Dedifferentiated amniotic fluid mesenchymal stem cell (primary cell): ENCODE results near the gene BCL11B.

ENCODE experiments used
- DNase-seq: peaks from one replicate; pipeline ENCODE4 v3.0.0-alpha.2; 2016; ENCODE audit errors: extremely low spot score

Gene BCL11B

DNA sequence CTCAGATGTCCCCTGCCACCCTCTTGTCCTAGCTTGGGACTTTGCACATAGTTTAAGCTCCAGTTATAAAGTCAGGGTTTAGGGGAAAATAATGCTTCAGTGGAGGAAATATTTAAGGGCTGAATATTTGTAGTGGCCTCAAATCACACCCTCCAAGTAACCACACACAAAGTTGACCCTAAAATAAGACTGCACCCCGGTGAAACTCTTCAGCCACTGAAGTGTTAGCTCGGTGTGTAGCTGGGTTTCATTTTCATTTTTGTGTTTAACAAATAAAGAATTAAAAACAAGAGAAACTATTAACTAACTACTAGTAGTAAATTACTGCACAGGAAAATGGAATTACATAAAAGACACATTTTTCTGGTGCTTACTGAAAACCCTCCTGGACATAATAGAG lies 14.8 kb upstream of the BCL11B start:
- DNase-seq = no peak

DNA sequence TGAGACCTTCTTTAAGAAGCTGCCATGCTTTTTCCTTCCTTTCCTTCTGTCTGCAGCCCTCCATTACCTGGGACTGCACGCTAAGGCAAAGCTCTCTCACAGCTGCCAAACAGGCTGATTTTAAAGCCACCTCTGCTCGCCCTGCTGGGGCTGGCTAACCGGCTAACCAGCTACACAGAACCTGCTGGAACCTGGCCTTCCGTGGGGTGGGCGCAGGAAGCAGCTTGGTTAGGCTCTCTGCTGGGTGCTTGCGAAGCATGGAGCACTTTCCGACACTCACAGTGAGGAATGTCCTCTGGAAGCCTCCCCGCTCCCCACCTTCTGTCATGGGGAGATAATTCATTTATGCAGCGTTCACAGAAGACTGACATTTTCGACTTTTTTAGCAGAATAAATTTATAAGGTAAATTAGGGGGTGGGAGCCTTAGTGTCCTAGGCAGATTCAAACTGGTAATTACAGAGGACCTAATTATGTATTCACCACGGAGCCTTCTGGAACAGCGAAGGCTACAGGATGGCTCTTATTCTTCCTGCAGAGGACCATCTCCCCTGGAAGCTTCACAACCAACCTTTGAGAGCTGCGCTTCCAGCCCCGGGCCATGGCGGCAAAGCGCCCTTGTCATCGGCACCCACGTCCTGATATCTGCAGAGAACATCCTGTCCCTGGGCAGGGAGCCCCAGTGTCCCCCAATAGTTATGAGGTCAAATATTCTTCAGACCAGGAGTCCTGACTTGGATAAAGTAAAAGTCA lies 12.4 kb upstream of the BCL11B start:
- DNase-seq = no peak

DNA sequence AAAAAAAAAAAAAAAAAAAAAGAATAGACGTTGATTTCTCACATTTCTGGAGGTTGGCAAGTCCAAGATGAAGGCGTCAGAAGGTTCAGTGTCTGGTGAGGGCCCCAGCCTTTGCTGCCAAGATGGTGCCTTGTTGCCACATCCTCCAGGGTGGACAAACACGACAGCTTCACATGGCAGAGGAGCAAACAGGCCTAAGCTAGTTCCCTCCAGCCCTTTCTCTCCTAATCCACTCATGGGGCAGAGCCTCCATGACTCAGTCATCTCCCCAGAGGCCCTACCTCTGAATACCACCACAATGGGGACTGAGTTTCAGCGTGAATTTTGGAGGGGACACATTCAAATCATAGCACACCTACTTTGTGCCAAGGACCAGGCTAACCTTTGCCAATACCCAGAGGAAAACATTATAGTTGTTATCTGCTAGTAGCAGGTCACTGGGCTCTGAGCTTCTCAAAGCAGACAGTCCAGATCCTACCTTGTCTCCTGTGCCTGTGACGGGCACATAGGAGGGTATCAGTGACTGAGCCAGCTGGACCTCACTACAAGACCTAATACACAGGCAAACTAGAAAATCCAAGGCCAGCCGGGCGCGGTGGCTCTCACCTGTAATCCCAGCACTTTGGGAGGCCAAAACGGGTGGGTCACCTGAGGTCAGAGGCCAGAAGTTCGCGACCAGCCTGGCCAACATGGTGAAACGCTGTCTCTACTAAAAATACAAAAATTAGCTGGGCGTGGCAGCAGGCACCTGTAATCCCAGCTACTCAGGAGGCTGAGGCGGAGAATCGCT lies 10.5 kb upstream of the BCL11B start:
- no peak for DNase-seq

- no peak for DNase-seq
These were observed 9.4 kb upstream of the BCL11B start for GRCh38 chr14:99281396-99281795.

- no peak for DNase-seq
These were observed 8.9 kb upstream of the BCL11B start for GRCh38 chr14:99280852-99281251.

DNA sequence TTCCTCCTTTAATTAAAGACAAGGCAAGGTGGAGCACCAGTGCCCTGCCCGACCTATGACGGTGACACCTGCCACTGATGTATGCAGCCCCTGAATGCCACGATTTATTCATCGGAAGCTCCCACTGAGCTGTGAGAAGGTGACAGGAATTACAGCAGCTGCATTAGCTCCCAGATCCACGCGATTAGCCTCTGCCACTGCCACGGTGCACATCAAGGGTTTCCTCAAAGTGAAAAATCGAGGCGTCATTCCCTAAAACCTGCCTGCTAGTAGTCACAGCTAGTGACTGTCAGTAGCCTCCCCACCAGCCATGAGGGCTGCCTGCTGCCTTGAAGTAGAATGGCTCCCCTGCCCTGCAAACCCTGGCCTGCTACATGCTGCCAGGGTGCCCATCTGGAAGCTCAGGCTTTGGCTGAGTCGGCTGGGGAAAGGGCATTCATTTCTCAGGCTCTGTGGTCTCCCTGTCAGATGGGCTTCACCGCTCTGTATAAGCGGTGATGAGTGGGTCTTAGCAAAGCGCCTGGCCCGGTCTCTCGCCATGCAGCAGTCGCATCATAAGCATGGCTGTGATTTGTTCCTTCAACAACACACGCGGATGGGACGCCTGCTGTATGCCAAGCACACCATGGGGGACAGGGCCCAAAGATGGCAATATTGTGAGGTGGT lies 8.2 kb upstream of the BCL11B start:
- DNase-seq = no peak

- no peak for DNase-seq
These were observed 6.8 kb upstream of the BCL11B start for GRCh38 chr14:99278836-99279235.

GRCh38 chr14:99277530-99277929 lies 5.5 kb upstream of the BCL11B start:
- DNase-seq = no peak

DNA sequence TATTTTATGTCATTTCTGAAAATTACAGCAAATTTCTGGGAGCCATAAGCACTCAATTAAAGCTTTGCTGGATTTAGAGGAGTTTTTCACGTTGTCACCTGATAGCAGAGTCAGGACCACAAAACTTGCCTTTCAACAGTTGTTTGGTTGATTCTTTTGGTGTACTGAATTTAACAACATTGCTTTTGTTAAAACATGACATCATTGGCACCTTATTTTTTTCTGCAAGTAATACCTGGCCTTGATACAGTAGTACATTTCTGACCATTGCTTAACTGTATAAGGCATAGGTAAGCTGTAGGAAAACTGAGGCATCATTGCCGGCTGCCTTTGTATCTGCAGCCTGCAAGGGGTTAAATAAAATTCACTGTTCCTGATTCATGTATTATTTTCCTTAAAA lies 4.5 kb upstream of the BCL11B start:
- DNase-seq = no peak

- no peak for DNase-seq
These were observed 3.2 kb upstream of the BCL11B start for GRCh38 chr14:99275222-99275584.

DNA sequence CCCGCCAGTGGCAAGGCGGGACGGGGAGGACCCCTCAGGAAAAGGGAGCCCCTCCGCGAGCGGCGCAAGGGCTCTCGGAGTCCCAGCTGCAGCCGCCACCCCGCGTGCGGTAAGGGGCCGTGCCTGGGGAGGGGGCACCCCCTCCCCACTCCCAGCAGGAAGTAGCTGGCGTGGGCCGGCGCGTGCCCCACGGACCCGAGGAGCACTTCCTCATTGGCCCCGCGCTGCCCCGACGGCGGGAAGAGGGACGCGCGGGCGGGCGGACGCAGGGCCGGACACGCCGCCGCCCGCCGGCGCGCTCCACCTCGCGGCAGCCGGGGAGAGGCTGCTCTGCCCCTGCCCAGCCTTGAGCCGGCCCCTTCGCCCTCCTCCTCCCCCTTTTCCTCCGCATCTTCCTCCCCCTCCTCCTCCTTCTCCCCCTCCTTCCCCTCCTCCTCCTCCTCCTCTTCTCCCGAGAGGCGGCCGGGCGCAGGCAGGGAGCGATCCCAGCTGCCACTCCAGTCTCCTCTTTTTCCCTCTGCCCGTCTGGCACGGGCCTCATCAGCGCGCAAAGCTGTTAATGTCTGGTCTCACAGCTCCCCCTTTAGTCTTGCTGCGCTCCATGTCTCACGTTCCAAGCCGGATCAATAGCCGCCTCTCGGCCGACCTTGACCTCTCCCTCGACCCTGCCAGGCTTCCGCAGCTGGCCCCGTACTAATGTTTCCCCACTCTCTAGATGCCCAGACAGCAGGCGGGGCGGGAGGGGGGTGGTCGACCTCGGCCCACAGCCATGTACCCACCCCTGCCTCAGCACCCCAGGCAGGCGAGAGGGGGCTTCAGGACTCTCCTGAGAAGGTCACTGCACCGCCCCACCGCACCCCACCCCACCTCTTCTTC lies 2.6 kb upstream of the BCL11B start:
- DNase-seq = peak; percentile 28

GRCh38 chr14:99273766-99274345 lies 1.9 kb upstream of the BCL11B start:
- no peak for DNase-seq

GRCh38 chr14:99272899-99273765 lies 1.1 kb upstream of the BCL11B start:
- no peak for DNase-seq

- no peak for DNase-seq
These were observed 568 bp upstream of the BCL11B start for GRCh38 chr14:99272632-99272898.

DNA sequence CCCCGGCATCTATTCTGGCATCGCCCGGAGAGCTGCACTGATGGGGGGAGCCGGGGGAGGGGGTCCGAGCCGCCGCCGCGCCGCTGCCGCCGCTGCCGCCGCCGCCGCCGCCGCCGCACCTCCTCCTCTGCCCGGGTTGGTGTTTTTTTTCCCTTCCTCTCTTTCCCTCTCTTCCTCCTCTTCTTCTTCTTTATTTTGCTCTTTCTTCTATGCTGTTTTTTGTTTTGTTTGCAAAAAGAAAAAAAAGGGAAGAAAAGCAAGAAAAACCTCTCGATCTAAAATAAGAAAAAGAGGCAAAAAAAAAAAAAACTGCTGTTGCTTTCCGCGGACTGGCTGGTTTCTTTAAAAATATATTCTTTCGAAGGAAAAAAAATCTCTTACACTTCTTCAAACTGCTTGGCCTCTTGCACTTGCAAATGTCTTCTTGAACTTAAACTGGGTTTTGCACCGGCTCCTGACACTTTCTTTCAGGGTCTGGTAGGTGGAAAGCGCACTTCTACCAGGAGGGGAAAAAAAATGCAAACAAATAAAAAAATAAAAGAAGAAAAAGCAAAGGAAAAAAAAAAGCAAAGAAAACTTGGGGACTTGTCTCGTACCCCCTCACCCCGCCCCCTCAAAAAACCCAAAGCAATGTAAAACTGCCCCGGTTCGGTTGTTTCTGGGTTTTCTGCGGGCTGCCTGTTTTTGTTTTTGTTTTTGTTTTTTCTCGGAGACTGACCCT lies 616 bp downstream of the BCL11B start:
- no peak for DNase-seq

GRCh38 chr14:99270458-99271220 lies 1.4 kb downstream of the BCL11B start:
- no peak for DNase-seq

DNA sequence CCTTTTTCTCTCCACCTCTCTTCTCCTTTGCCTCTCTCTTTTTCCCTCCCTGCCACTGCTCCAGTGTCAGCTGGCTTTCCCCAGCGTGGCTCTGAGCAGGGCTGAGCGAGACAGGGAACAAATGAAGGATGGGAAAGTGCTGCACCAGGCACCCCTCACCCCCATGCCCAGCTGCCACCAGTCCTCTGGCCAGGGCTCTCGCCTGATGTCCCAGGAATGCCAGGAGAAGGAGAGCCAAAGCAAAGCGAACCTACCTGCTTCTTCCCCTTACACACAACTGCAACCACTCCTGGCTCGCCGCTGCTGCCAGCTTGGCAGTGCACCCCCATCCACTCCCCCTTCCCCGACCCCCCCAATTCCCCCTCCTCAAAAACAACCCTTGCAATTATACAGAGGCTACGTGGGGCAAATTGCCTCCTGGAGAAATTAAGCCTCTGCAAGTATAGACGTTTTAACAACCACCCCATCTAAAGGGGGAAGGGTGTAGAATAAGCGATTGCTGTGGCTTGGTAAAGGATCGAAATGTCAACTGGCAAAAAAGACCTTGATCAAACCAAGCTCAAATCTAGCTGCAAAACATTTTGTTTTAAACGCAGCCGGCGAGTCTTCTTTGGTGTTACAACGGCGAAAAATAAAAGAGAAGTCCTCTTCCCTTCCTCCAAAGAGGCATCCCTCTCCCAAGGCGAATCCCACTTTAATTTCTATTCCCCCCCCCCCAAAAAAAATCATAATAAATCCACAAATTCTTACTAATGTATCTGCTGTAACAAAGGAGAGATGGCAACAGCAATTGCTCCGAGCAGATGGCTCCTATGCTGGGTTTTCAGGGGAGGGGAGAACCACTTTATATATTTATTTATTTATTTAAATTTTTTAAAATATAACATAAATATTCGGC lies 2.9 kb downstream of the BCL11B start:
- DNase-seq = no peak
